KMS-11 (cell line): ENCODE results near the gene SLC35F2.
"Not testable (repeated sequence)": the region's sequence is repeated elsewhere in the genome, so short reads cannot be mapped to it uniquely, and the experiment has no call there.

Source experiments
- H2AFZ ChIP-seq: fragments of 200-600 bp; sonication (generic); 2 replicates; pipeline ENCODE4 v1.6.1; 2016; ENCODE audit warnings: antibody characterized with exemption, mixed run types, low read depth
- H3K27ac ChIP-seq: fragments of 200-600 bp; sonication (generic); 2 replicates; pipeline ENCODE4 v1.6.1; 2016; ENCODE audit warnings: mild to moderate bottlenecking, mixed run types
- H3K27me3 ChIP-seq: fragments of 200-600 bp; sonication (generic); 2 replicates; pipeline ENCODE4 v1.6.1; 2017; ENCODE audit warnings: mild to moderate bottlenecking, low read depth, mixed run types, moderate library complexity; ENCODE audit not compliant: insufficient read depth
- H3K36me3 ChIP-seq: fragments of 200-600 bp; sonication (generic); 2 replicates; pipeline ENCODE4 v1.6.1; 2017; ENCODE audit warnings: mild to moderate bottlenecking, mixed run types; ENCODE audit not compliant: insufficient read depth
- H3K4me1 ChIP-seq: fragments of 200-600 bp; sonication (generic); 2 replicates; pipeline ENCODE4 v1.6.1; 2016; ENCODE audit warnings: mild to moderate bottlenecking, low read depth, mixed run types; ENCODE audit not compliant: poor library complexity, severe bottlenecking
- H3K4me2 ChIP-seq: fragments of 200-600 bp; sonication (generic); 2 replicates; pipeline ENCODE4 v1.7.0; 2016; ENCODE audit warnings: mild to moderate bottlenecking, mixed run types
- H3K4me3 ChIP-seq: fragments of 200-600 bp; sonication (generic); IDR thresholded peaks from 2 replicates; pipeline ENCODE4 v1.6.1; 2017; ENCODE audit warnings: low read depth, low read length, mixed read lengths; ENCODE audit not compliant: insufficient read depth
- H3K79me2 ChIP-seq: fragments of 200-600 bp; sonication (generic); 2 replicates; pipeline ENCODE4 v1.6.1; 2016; ENCODE audit warnings: low read depth, mixed run types; ENCODE audit not compliant: insufficient read depth
- H3K9ac ChIP-seq: fragments of 200-600 bp; sonication (generic); 2 replicates; pipeline ENCODE4 v1.6.1; 2016; ENCODE audit warnings: mild to moderate bottlenecking, mixed run types
- H4K20me1 ChIP-seq: fragments of 200-600 bp; sonication (generic); 2 replicates; pipeline ENCODE4 v1.6.1; 2016; ENCODE audit warnings: mild to moderate bottlenecking, mixed run types; ENCODE audit not compliant: insufficient read depth
- CTCF ChIP-seq: fragments of 200-600 bp; sonication (generic); conservative IDR thresholded peaks from 2 replicates; pipeline ENCODE4 v1.6.1; 2017; ENCODE audit warnings: low read depth, mild to moderate bottlenecking, antibody characterized with exemption, low read length, moderate library complexity, mixed read lengths

The SLC35F2 gene

GRCh38 chr11:107777110-107777509 is 81.5 kb downstream of the SLC35F2 start:
- Histone ChIP-seq H2AFZ (no peak overlapping the region), H3K4me1 (no peaks in the 10 kb centered on the region), H3K4me2 (no peak overlapping the region), H3K9ac (no peak overlapping the region), H3K27ac (no peak overlapping the region), H3K79me2 (no peaks in the 10 kb centered on the region), H3K27me3 (no peaks in the 10 kb centered on the region), H3K36me3 (no peaks in the 10 kb centered on the region), H3K4me3 (no peak overlapping the region), H4K20me1 (no peaks in the 10 kb centered on the region)
- TF ChIP-seq CTCF, result no peak

GRCh38 chr11:107776062-107776461 is 82.5 kb downstream of the SLC35F2 start:
- Histone ChIP-seq H3K4me1 (no peaks in the 10 kb centered on the region), H3K4me2 (no peak overlapping the region), H3K4me3 (no peak overlapping the region), H3K9ac (no peak overlapping the region), H4K20me1 (no peaks in the 10 kb centered on the region), H3K79me2 (no peaks in the 10 kb centered on the region), H2AFZ (no peak overlapping the region), H3K36me3 (no peaks in the 10 kb centered on the region), H3K27ac (no peak overlapping the region), H3K27me3 (no peaks in the 10 kb centered on the region)
- TF ChIP-seq CTCF, result no peak

GRCh38 chr11:107770551-107770951 is 88.0 kb downstream of the SLC35F2 start:
- Histone ChIP-seq H3K27ac (no peak overlapping the region), H3K36me3 (no peaks in the 10 kb centered on the region), H3K4me1 (no peaks in the 10 kb centered on the region), H3K4me2 (no peak overlapping the region), H3K9ac (no peak overlapping the region), H4K20me1 (no peaks in the 10 kb centered on the region), H3K79me2 (no peaks in the 10 kb centered on the region), H3K27me3 (no peaks in the 10 kb centered on the region), H3K4me3 (no peak overlapping the region), H2AFZ (no peak overlapping the region)
- no peak for TF ChIP-seq CTCF

GRCh38 chr11:107769189-107769588 is 89.4 kb downstream of the SLC35F2 start:
- H3K79me2 ChIP-seq, result no peaks in the 10 kb centered on the region
- no peak overlapping the region for H3K27ac ChIP-seq
- no peaks in the 10 kb centered on the region for H3K27me3 ChIP-seq
- no peak overlapping the region for H3K4me3 ChIP-seq
- no peak overlapping the region for H3K9ac ChIP-seq
- H2AFZ ChIP-seq, result no peak overlapping the region
- no peak for TF ChIP-seq CTCF
- no peaks in the 10 kb centered on the region for H3K4me1 ChIP-seq
- no peak overlapping the region for H3K4me2 ChIP-seq
- no peaks in the 10 kb centered on the region for H4K20me1 ChIP-seq
- H3K36me3 ChIP-seq, result no peaks in the 10 kb centered on the region

GRCh38 chr11:107758719-107759355 is 99.8 kb downstream of the SLC35F2 start:
- H3K4me3 ChIP-seq, H3K4me2 ChIP-seq, H4K20me1 ChIP-seq: not testable (repeated sequence)

More at GRCh38 chr11:107758719-107759355, 99.8 kb downstream of the SLC35F2 start:
- H3K9ac ChIP-seq, H3K27ac ChIP-seq, H2AFZ ChIP-seq, H3K36me3 ChIP-seq, H3K27me3 ChIP-seq, H3K79me2 ChIP-seq, H3K4me1 ChIP-seq: not testable (repeated sequence)
